Activated naive CD4-positive, alpha-beta T cell (primary cell): ENCODE data around the gene IL6R.
"Not testable (repeated sequence)": the region's sequence is repeated elsewhere in the genome, so short reads cannot be mapped to it uniquely, and the experiment has no call there.

Source experiments
- DNase-seq, 4 experiments: peaks; one replicate each; lab custom pipeline; 2025; lab: John Stamatoyannopoulos, UW

The IL6R gene

GRCh38 chr1:154406886-154407197 is 1.7 kb downstream of the IL6R start:
- DNase-seq: no peak

DNA sequence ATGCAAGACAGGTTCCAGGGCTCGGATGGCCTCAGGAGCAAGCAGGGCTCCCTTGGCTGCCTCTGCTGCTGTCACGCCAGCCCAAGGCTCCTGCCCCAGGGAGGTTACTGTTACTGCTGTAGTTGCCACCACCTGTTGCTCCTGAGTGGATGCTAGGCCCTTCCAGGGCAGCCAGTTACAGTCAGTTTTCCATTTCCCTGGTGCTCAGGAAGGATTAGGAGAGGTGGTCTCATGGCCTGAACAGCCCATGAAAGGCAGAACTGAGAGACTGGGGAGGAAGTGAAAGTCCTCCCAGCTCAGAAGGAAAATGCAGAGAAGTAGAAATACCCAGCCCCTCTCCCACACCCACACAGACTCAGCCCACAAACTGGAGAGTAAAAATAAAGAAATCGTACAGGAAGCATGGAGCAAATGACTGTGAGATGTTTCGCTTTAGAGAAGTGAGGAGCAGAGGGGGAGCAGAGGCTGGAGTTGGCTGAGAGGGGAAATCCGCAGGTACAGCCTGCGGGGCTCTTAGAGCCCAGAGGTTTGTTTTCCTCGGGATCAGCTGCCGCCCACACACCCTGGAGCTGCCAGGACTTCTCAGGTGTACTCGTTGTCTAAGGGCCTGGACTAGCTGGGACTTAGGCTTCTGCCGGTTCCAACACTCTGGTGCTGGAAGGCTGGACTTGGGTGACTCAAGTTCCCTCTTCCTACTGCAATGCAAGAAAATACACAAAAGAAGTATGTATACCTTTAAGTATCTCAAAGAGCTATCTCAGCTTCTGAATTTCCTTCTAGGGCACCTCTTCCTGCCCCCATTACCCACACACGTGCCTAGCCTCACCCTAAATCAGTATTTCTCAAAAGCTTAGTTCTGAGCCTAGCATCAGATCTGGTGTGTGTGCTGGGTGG is 2.3 kb downstream of the IL6R start:
- DNase-seq: no peak

DNA sequence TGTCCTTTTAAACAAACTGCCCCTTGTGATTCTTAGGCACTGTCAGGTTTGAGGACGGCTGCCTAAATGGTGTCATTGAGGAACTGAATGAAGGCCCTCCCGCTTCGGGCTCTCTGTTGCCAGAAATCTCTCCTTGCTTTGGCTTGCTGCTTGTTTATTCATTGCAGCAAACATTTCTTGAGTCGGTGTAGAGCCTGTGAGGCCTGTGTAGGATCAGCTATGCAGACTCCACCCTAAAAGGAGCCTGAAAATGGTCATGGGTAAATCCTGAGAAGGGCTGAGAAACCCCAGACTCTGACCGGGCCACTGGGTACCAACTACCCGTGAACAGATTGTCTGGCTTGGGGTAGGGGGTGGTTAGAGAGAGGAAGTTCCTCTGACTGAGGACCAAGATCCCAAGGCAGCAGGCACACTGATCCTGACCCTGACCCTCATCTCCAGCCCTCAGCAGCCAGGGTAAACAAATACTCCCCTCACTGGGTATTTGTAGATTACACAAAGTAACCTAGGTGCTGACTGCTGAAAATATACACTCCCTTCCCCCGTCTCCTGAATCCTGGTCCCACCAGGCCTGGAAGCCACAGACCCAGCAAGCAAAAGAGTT is 3.1 kb downstream of the IL6R start:
- DNase-seq: no peak

GRCh38 chr1:154410185-154410827 is 5.2 kb downstream of the IL6R start:
- no peak for DNase-seq

GRCh38 chr1:154411525-154411924 is 6.4 kb downstream of the IL6R start:
- no peak for DNase-seq

DNA sequence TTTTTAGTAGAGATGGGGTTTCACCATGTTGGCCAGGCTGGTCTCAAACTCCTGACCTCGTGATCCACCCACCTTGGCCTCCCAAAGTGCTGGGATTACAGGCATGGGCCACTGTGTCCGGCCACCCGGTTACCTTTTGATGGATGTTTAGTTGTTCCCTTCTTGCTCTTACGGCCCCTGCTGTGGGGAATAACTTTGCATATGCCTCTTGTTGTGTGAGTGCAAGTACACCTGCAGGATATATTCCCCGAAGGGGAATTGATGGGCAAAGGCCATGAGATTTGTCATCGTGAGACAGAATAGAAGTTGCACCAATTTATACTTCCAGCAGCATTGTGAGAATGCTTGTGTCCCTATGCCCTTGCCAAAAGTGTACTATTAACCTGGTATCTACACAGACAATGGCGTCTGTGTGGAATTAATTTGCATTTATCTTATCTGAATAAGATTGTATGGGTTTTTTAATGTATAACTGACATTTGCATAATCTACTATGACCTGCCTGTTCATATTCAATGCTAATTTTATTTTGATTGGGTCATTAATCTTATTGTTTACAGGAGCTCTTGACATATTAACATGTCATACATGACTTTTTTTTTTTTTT is 8.1 kb downstream of the IL6R start:
- DNase-seq: no peak

- no peak for DNase-seq
These were observed 9.5 kb downstream of the IL6R start for GRCh38 chr1:154414606-154415005.

DNA sequence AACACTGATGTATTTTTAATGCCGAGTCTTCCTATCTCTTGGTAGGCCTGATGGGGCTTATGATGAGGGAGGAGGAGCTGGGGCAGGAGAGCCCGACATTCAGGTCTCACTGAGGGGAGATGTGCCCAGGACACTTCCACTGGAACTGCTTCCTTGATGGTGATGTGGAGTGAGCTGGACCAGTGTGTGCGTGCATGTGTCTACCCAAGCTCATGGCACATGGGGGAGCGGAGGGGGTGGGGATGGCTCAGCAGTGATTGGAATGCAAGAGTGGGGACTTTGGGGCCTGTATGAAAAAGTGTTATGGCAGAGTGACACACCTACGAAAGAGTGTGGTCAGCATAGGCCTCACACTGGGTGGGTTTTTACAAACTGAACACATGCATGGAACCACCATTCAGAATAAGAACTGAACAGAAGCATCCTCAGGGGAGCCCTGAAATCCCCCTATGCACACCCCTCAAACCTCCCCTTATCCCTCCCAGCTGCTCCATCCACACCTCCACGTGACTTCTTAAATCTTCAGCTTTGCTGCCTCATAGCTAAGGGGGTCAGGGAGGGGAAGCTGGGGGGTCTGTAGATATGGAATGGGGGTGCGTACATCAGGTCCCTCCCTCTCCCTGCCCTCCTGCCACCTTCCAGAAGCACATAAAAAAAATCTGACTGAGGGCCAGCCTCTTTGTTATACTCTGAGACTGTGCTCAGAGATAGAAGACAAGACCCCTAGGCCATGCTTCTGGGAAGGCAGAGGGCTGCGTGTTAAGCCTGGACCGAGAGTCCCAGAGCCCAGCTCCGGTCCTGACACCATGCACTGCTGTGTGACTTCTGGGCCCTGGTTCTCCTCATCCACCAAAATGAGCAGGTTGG is 11.6 kb downstream of the IL6R start:
- DNase-seq: no peak

GRCh38 chr1:154417338-154417608 is 12.1 kb downstream of the IL6R start:
- no peak for DNase-seq

DNA sequence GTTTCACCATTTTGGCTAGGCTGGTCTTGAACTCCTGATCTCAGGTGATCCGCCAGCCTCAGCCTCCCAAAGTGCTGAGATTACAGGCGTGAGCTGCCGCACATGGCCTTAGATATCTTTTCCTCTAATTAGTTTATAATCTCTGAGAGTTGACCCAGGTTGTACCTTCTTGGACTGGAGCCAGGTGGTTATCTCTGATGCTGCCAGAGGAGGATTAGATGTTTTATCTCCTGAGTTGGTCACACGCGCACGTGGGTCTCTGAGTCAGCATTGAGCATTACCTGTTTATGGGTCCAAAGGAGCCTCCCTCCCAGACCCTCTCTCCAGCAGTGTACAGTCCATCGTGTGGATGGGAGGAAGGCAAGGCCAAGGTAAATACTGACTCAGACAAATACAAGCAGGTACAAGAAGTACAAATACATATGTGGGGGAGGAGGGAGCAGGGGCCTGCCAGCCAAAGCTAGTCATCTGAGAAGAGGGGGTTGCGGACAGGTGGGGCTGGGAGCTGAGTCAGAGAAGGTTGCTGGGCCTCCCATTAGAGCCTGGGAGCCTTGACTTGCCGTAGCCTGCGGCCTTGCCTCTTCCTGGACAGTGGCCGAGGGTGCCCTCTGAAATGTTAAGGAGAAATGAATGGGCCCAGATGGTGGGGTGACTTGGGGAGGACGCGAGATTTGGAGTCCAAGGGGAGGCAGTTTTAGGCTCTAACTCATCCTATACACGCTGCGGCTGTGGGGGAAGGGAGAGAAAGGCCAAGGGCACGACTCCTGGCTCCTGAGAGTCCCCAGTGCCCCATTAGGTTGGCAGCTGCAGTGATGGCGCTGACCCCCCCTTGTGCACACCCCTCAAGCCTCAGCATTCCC is 13.1 kb downstream of the IL6R start:
- DNase-seq: no peak

- DNase-seq: no peak
These were observed 13.9 kb downstream of the IL6R start for GRCh38 chr1:154418923-154419619.

- DNase-seq: peak in 2 of 4 experiments; percentile 31 to 47
These were observed 14.8 kb downstream of the IL6R start for GRCh38 chr1:154419620-154420571.

GRCh38 chr1:154420961-154421924 is 16.1 kb downstream of the IL6R start:
- DNase-seq: no peak

DNA sequence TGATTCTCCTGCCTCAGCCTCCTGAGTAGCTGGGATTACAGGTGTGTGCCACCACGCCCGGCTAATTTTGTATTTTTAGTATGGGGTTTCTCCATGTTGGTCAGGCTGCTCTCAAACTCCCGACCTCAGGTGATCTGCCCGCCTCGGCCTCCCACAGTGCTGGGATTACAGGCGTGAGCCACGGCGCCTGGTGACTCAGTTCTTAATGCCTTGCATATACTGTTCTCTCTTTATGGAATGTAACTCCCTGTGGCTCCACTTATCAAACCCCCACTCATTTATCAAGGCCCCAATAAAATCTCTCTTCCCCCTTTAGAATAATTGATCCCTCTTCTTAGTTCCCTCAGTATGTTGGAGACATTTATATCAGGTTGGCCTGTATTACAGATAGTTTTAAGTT is 16.9 kb downstream of the IL6R start:
- not testable (repeated sequence) for DNase-seq

DNA sequence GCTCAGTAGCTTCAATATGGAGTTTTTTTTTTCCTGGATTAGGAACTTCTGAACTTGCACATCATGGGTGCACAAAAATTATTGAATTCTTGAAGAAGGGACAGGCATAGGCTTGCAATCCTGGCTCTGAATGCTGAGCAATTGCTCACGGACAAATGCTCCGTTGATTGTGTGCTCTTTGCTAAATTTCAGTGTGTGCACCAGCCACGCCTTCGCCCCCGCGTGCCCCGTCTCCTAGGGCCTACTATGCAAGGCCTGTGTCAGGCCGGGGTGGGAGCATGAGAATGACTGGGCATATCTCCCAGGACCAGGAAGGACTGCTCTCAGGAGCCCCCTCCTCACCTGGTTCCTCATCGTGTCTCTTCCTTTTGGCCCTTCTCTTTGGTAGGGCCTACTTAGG is 17.4 kb downstream of the IL6R start:
- DNase-seq: no peak

DNA sequence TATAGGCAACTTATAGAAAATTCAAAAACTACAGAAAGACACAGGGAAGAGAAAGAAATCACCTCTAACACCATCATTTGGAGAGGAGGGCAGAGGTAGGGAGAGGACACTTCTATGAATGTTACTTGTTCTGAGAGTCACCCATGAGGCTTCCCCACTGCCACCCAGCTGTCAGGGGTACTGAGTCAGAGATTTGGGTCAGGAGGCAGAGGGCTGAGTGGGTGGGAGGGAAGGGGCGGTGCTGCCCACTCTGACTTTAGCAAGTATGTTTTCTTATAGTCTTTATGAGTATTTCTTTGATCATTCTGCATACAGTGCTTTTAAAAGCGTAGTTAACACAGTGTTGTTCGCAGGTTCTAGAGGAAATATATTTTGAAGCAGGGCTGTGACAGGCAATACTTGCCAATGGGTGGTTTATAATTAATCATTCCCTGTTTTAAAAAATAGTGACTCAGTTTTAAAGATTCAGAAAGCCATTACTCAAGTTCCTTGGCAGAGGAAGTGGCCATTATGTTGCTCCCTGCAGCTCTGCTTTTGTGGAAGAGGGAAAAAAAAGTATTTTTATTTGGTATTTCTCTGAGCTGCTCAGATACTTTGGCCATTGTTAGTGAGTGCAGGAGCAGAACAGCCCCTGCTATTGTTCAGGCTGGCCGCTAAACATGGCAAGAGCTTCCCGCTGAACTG is 18.3 kb downstream of the IL6R start:
- no peak for DNase-seq

DNA sequence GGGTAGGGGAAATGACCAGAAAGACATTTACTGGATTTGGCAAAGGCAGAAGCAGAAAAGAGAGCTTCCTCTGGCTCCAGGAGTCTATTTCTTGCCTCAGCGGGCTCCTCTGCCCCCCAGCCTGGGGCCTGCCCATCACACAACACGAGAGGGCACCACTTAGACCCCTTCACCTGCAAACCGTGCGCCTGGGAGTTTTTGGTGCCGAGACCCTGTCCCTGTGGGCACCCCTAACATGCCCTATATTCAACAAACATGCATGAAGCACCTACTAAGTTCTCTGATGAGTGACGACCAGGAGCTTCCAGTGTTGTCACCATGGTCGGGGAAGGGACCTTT is 18.8 kb downstream of the IL6R start:
- DNase-seq: no peak

- no peak for DNase-seq
These were observed 20.0 kb downstream of the IL6R start for GRCh38 chr1:154425172-154425571.
